ENCODE results near the gene SPATA20. TPM values are rescaled to one million over a fixed set of nuclear protein-coding genes. Genes with fewer than 3 reads are reported as not detected.

The SPATA20 gene
- total RNA-seq, 4 donors from 2014 or later, result 42.8 to 65.1 (median 49.4) TPM

GRCh38 chr17:50546701-50547034 is 306 bp upstream of the SPATA20 start:
- TF ChIP-seq CTCF (IDR thresholded peaks at IDR 0.05), result no peak
- ATAC-seq (ENCODE audit: low FRiP score) (no peak), DNase-seq (ENCODE audit: low spot score) (no peak)

GRCh38 chr17:50547736-50548083 is 736 bp downstream of the SPATA20 start:
- DNase-seq (ENCODE audit: low spot score) (no peak), ATAC-seq (ENCODE audit: low FRiP score) (no peak)
- no peak for TF ChIP-seq CTCF (IDR thresholded peaks at IDR 0.05)

GRCh38 chr17:50548831-50549230 is 1.9 kb downstream of the SPATA20 start:
- DNase-seq (ENCODE audit: low spot score), result no peak
- TF ChIP-seq CTCF (IDR thresholded peaks at IDR 0.05), result no peak
- no peak for ATAC-seq (ENCODE audit: low FRiP score)

GRCh38 chr17:50549256-50549941 is 2.4 kb downstream of the SPATA20 start:
- no peak for TF ChIP-seq CTCF (IDR thresholded peaks at IDR 0.05)
- DNase-seq (ENCODE audit: low spot score), result no peak
- ATAC-seq (ENCODE audit: low FRiP score), result no peak

- ATAC-seq (ENCODE audit: low FRiP score), result no peak
- TF ChIP-seq CTCF (IDR thresholded peaks at IDR 0.05), result no peak
- DNase-seq (ENCODE audit: low spot score), result no peak
Observed at GRCh38 chr17:50549969-50550368, 3.0 kb downstream of the SPATA20 start.

- peak; percentile 43 for DNase-seq (ENCODE audit: low spot score)
- peak in 1 of 3 donors; percentile 68 for TF ChIP-seq CTCF (IDR thresholded peaks at IDR 0.05)
- ATAC-seq (ENCODE audit: low FRiP score), result peak; percentile 79
Observed at GRCh38 chr17:50550661-50551432, 3.9 kb downstream of the SPATA20 start.

GRCh38 chr17:50551433-50551815 is 4.5 kb downstream of the SPATA20 start:
- TF ChIP-seq CTCF (IDR thresholded peaks at IDR 0.05), result no peak
- DNase-seq (ENCODE audit: low spot score) (no peak), ATAC-seq (ENCODE audit: low FRiP score) (no peak)
